HepG2 (cell line): Measurements from ENCODE around the gene HDAC4. TPM values are rescaled to one million over a fixed set of nuclear protein-coding genes. Genes with fewer than 3 reads are reported as not detected.

Experiments
- ATAC-seq: fragments of 200-7000 bp; cut with Tn5 transposase; 3 replicates; pipeline ENCODE4 v1.9.1; 2020; ENCODE audit warnings: mild to moderate bottlenecking, moderate library complexity
- BruUV-seq: library from RNA; stranded (reverse); fragments of 400-500 nt; replicated peaks from 2 replicates; lab custom pipeline; 2021; lab: Mats Ljungman, UMichigan
- CTCF ChIA-PET: fragments of 300-600 bp; formaldehyde crosslinking; extraction: SDS; loops from one replicate; lab custom pipeline; 2021; ENCODE audit warnings: low total read pairs, inconsistent platforms, low intra/inter-chr PET ratio; lab: Yijun Ruan, JAX
- POLR2A ChIA-PET: fragments of 350-600 bp; sonication (Branson Sonifier 250); formaldehyde crosslinking; loops from one replicate; lab custom pipeline; 2020; ENCODE audit warnings: antibody characterized with exemption, inconsistent platforms; lab: Yijun Ruan, JAX
- DNase-seq: peaks from one replicate; pipeline ENCODE4 v3.0.0-alpha.2; 2015; ENCODE audit warnings: low spot score
- FAIRE-seq: peaks from 3 replicates; lab custom pipeline; 2011; peaks lifted over from hg19 to GRCh38; lab: Jason Lieb, UNC
- H2AFZ ChIP-seq: one replicate; pipeline ENCODE4 v1.6.1; 2011; ENCODE audit warnings: low read length, inconsistent platforms
- H3K27ac ChIP-seq: fragments of 300-600 bp; 3 replicates; pipeline ENCODE4 v1.8.0; 2011; ENCODE audit warnings: mixed run types, mild to moderate bottlenecking, mixed read lengths, low read length, inconsistent platforms; ENCODE audit not compliant: insufficient read depth; ENCODE audit errors: extremely low read length
- H3K27me3 ChIP-seq, 2 experiments: fragments of 200-600 bp in 1 of 2; 2 replicates in 1 of 2; 3 replicates in 1 of 2; pipeline versions ENCODE4 v1.6.0 to v1.8.0; 2011; ENCODE audit warnings: low read length in 2 of 2, mild to moderate bottlenecking in 2 of 2, moderate library complexity in 2 of 2, inconsistent platforms in 1 of 2; ENCODE audit not compliant: insufficient read depth in 2 of 2, control insufficient read depth in 1 of 2
- H3K36me3 ChIP-seq, 2 experiments: fragments of 200-600 bp in 1 of 2; replicated peaks in 1 of 2; 2 replicates in 1 of 2; 3 replicates in 1 of 2; pipeline versions ENCODE4 v1.5.1 to v1.8.0; 2011; ENCODE audit warnings: low read length in 2 of 2, inconsistent platforms in 1 of 2; ENCODE audit not compliant: insufficient read depth in 2 of 2, control insufficient read depth in 1 of 2
- H3K4me1 ChIP-seq: 2 replicates; pipeline ENCODE4 v1.5.1; 2012; ENCODE audit warnings: low read length, inconsistent platforms; ENCODE audit not compliant: insufficient read depth
- H3K4me2 ChIP-seq: 2 replicates; pipeline ENCODE4 v1.6.0; 2011; ENCODE audit warnings: low read depth, low read length, inconsistent platforms
- H3K4me3 ChIP-seq, 3 experiments: fragments of 200-600 bp in 1 of 3; sonication (generic), shearing (Covaris generic) in 1 of 3; replicated peaks in 1 of 3; 2 replicates each; pipeline ENCODE4 v1.5.1; 2011 to 2016; ENCODE audit warnings: low read length in 3 of 3, inconsistent platforms in 2 of 3, low read depth in 2 of 3, mild to moderate bottlenecking in 2 of 3, control low read depth in 1 of 3, mixed read lengths in 1 of 3; ENCODE audit not compliant: insufficient read depth in 1 of 3
- H3K79me2 ChIP-seq: one replicate; pipeline ENCODE4 v1.6.1; 2011; ENCODE audit warnings: low read length, inconsistent platforms; ENCODE audit not compliant: insufficient read depth
- H3K9ac ChIP-seq: 2 replicates; pipeline ENCODE4 v1.6.0; 2011; ENCODE audit warnings: mild to moderate bottlenecking, low read depth, low read length, inconsistent platforms; ENCODE audit not compliant: insufficient read depth
- H3K9me3 ChIP-seq: 2 replicates; pipeline ENCODE4 v1.5.1; 2012; ENCODE audit warnings: mild to moderate bottlenecking, low read length
- H4K20me1 ChIP-seq: 2 replicates; pipeline ENCODE4 v1.6.0; 2011; ENCODE audit warnings: inconsistent platforms, mild to moderate bottlenecking, low read length, moderate library complexity; ENCODE audit not compliant: insufficient read depth
- CBX5 ChIP-seq: sonication (generic); formaldehyde crosslinking; IDR thresholded peaks from 2 replicates; pipeline ENCODE4 v1.4.0; 2020; ENCODE audit warnings: missing genetic modification reagents, borderline replicate concordance
- FOSL1 ChIP-seq: sonication (generic); formaldehyde crosslinking; IDR thresholded peaks from 2 replicates; pipeline ENCODE4 v1.9.0; 2021; ENCODE audit warnings: missing genetic modification reagents, borderline replicate concordance
- PHF8 ChIP-seq: sonication (generic); formaldehyde crosslinking; IDR thresholded peaks from 2 replicates; pipeline ENCODE4 v1.5.0; 2020; ENCODE audit warnings: missing genetic modification reagents
- SIN3B ChIP-seq: fragments of 150-350 bp; IDR thresholded peaks from 2 replicates; pipeline ENCODE4 v1.6.1; 2014; ENCODE audit warnings: low read length
- TBP ChIP-seq: sonication (generic); formaldehyde crosslinking; IDR thresholded peaks from 2 replicates; pipeline ENCODE4 v1.5.0; 2020; ENCODE audit warnings: missing genetic modification reagents
- TP53 ChIP-seq: sonication (generic); formaldehyde crosslinking; conservative IDR thresholded peaks from 2 replicates; pipeline ENCODE4 v1.4.0; 2020; ENCODE audit warnings: missing genetic modification reagents
- ZBTB10 ChIP-seq: sonication (generic); formaldehyde crosslinking; IDR thresholded peaks from 2 replicates; pipeline ENCODE4 v1.4.0; 2020; ENCODE audit warnings: missing genetic modification reagents, borderline replicate concordance
- ZBTB3 ChIP-seq: sonication (generic); formaldehyde crosslinking; IDR thresholded peaks from 2 replicates; pipeline ENCODE4 v1.4.0; 2020; ENCODE audit warnings: low read depth, mild to moderate bottlenecking, moderate library complexity, missing genetic modification reagents, borderline replicate concordance
- ZBTB43 ChIP-seq: sonication (generic); formaldehyde crosslinking; conservative IDR thresholded peaks from 2 replicates; pipeline ENCODE4 v1.4.0; 2020; ENCODE audit warnings: missing genetic modification reagents
- ZNF317 ChIP-seq: sonication (generic); formaldehyde crosslinking; IDR thresholded peaks from 2 replicates; pipeline ENCODE4 v1.5.0; 2020; ENCODE audit warnings: mild to moderate bottlenecking, missing genetic modification reagents
- ZNF564 ChIP-seq: sonication (generic); formaldehyde crosslinking; IDR thresholded peaks from 2 replicates; pipeline ENCODE4 v1.8.1; 2023; ENCODE audit warnings: mild to moderate bottlenecking, missing genetic modification reagents
- ZNF710 ChIP-seq: sonication (generic); formaldehyde crosslinking; IDR thresholded peaks from 2 replicates; pipeline ENCODE4 v1.5.0; 2020; ENCODE audit warnings: mild to moderate bottlenecking, missing genetic modification reagents, borderline replicate concordance
- ZNF775 ChIP-seq: sonication (generic); formaldehyde crosslinking; IDR thresholded peaks from 2 replicates; pipeline ENCODE4 v1.4.0; 2020; ENCODE audit warnings: missing genetic modification reagents, mild to moderate bottlenecking, moderate library complexity, borderline replicate concordance
- ZNF879 ChIP-seq: sonication (generic); formaldehyde crosslinking; IDR thresholded peaks from 2 replicates; pipeline ENCODE4 v1.8.1; 2023; ENCODE audit warnings: missing genetic modification reagents
- WGBS: methylation state at CpG from one replicate; pipeline ENCODE4 v1.1.6; 2017; ENCODE audit warnings: low lambda C conversion rate; 5-methylcytosine and 5-hydroxymethylcytosine counted together
- in situ Hi-C: cut with HindIII; loops from 2 replicates; pipeline ENCODE4 v1.10.0; 2017; ENCODE audit warnings: low pct_unique_long_range_greater_than_20kb; ENCODE audit not compliant: extremely low pct_ligation_motif_present
- intact Hi-C: fragments of 100-400 bp; cut with micrococcal nuclease; formaldehyde crosslinking; loops from one replicate; pipeline ENCODE4 v1.10.0; 2022; ENCODE audit not compliant: unreplicated experiment
- polyA plus RNA-seq, 8 experiments: library from polyadenylated mRNA; depleted of rRNA in 3 of 8; stranded (reverse) in 7 of 8; unstranded in 1 of 8; fragments of >200 nt; fragmentation: Illumina TruSeq in 4 of 8; extraction: Trizol in 4 of 8; gene quantifications; 2 replicates each; pipeline versions ENCODE4 v1.2.1 to v1.2.3, GENCODE V29; 2011 to 2016; ENCODE audit warnings: low read depth in 4 of 8, missing spikeins in 1 of 8, mixed read lengths in 1 of 8; ENCODE audit not compliant: insufficient read depth in 1 of 8
- total RNA-seq, 5 experiments: library from RNA; depleted of rRNA; stranded (reverse); fragments of >200 nt; fragmentation: Illumina TruSeq; extraction: Trizol; gene quantifications; 2 replicates each; pipeline ENCODE4 v1.2.3, GENCODE V29; 2016; ENCODE audit warnings: low read depth in 1 of 5

HDAC4 gene
- total and polyA plus RNA-seq, 2 of the 13 experiments (the other 11 are each of a cell fraction or from before 2014, with no cell fraction given): 10.1 to 11.5 TPM

GRCh38 chr2:239431536-239431935 lies 30.7 kb upstream of the HDAC4 start:
- no peak for DNase-seq
- H4K20me1 ChIP-seq: no peaks in the 10 kb centered on the region
- no peak overlapping the region for H3K4me3 ChIP-seq
- H2AFZ ChIP-seq: no peak overlapping the region
- no peaks in the 10 kb centered on the region for H3K36me3 ChIP-seq
- no peaks in the 10 kb centered on the region for H3K79me2 ChIP-seq
- H3K9me3 ChIP-seq: no peaks in the 10 kb centered on the region
- 39% methylated on average over 5 of the region's 5 CpGs for WGBS
- no peak for ATAC-seq
- H3K4me2 ChIP-seq: no peak overlapping the region
- intact Hi-C loops (no loop called here), in situ Hi-C loops (no loop called here)
- ChIA-PET CTCF (no interaction called here), POLR2A (interaction anchor here (1.5 kb wide), 1 partner anchor 30 kb away, joined by 4 read pairs; the partner anchor contains the start of gene HDAC4)
- H3K27ac ChIP-seq: no peak overlapping the region
- FAIRE-seq: no peak
- H3K27me3 ChIP-seq: peaks cover 3 to 13% of the 10 kb centered on the region in 2 experiments; a peak in 3 of 5 replicates
- no TSS peak for BruUV-seq
- no peak for TF ChIP-seq ZBTB10 (CRISPR knock-in tag)
- TF ChIP-seq ZBTB3 (CRISPR knock-in tag): no peak
- TF ChIP-seq ZBTB43: no peak
- no peak for TF ChIP-seq CBX5
- no peak for TF ChIP-seq ZNF710
- TF ChIP-seq PHF8 (CRISPR knock-in tag): no peak
- TF ChIP-seq TP53 (CRISPR knock-in tag): no peak
- TF ChIP-seq ZNF317: no peak
- TF ChIP-seq ZNF879 (CRISPR knock-in tag): no peak
- TF ChIP-seq FOSL1: no peak
- no peak for TF ChIP-seq SIN3B
- TF ChIP-seq ZNF564 (CRISPR knock-in tag): no peak
- TF ChIP-seq ZNF775 (CRISPR knock-in tag): no peak
- TF ChIP-seq TBP (CRISPR knock-in tag): no peak
- peaks cover 20% of the 10 kb centered on the region for H3K4me1 ChIP-seq
- H3K9ac ChIP-seq: no peak overlapping the region
